ENCODE measurements around the gene SLC31A1. TPM values are rescaled to one million over a fixed set of nuclear protein-coding genes. Genes with fewer than 3 reads are reported as not detected.
"Not testable (repeated sequence)": the region's sequence is repeated elsewhere in the genome, so short reads cannot be mapped to it uniquely, and the experiment has no call there.

The SLC31A1 gene
- total RNA-seq, 4 donors from 2014 or later, result 17.1 to 46.3 (median 27.2) TPM

DNA sequence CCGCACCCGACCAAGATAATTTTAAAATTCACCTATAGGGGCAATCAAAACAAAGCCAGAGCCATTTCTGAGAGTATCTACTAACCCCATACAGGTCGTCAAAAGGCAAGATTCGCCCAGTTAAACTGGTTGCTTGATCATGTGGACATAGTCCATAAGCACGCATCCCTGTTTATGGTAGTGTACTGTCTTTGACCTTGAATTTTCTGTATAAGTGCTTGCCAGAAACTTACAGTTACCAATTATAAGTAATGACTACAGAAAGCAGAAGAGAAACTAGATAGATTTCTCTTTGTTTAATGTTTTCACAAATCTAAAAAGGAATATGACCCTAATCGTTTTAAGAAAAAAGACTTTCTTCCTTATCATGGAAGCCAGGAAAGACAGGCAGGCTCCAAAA lies 25.6 kb downstream of the SLC31A1 start:
- H3K27me3 ChIP-seq, result no peaks in the 10 kb centered on the region
- 90% methylated on average over 6 of the region's 6 CpGs for WGBS
- no peak overlapping the region for H3K27ac ChIP-seq
- H3K4me1 ChIP-seq, result peaks cover 2% of the 10 kb centered on the region
- no peaks in the 10 kb centered on the region for H3K9me3 ChIP-seq
- TF ChIP-seq POLR2A (IDR thresholded peaks at IDR 0.05), result no peak
- no peak for TF ChIP-seq EP300 (IDR thresholded peaks at IDR 0.05)
- DNase-seq (ENCODE audit: low spot score in 2 of 2), result no peak
- no peak overlapping the region for H3K4me3 ChIP-seq
- no peaks in the 10 kb centered on the region for H3K36me3 ChIP-seq

GRCh38 chr9:113247640-113248039 lies 26.3 kb downstream of the SLC31A1 start:
- no peak for DNase-seq (ENCODE audit: low spot score in 2 of 2)
- Histone ChIP-seq H3K4me3 (no peak overlapping the region), H3K36me3 (no peaks in the 10 kb centered on the region), H3K27me3 (no peaks in the 10 kb centered on the region), H3K4me1 (peaks cover 2% of the 10 kb centered on the region), H3K9me3 (no peaks in the 10 kb centered on the region), H3K27ac (no peak overlapping the region)
- TF ChIP-seq POLR2AphosphoS5 (IDR thresholded peaks at IDR 0.05), result no peak
- TF ChIP-seq, protein P1, sequence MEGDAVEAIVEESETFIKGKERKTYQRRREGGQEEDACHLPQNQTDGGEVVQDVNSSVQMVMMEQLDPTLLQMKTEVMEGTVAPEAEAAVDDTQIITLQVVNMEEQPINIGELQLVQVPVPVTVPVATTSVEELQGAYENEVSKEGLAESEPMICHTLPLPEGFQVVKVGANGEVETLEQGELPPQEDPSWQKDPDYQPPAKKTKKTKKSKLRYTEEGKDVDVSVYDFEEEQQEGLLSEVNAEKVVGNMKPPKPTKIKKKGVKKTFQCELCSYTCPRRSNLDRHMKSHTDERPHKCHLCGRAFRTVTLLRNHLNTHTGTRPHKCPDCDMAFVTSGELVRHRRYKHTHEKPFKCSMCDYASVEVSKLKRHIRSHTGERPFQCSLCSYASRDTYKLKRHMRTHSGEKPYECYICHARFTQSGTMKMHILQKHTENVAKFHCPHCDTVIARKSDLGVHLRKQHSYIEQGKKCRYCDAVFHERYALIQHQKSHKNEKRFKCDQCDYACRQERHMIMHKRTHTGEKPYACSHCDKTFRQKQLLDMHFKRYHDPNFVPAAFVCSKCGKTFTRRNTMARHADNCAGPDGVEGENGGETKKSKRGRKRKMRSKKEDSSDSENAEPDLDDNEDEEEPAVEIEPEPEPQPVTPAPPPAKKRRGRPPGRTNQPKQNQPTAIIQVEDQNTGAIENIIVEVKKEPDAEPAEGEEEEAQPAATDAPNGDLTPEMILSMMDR (IDR thresholded peaks at IDR 0.05), result no peak
- no peak for TF ChIP-seq EP300 (IDR thresholded peaks at IDR 0.05)
- no peak for TF ChIP-seq POLR2A (IDR thresholded peaks at IDR 0.05)

DNA sequence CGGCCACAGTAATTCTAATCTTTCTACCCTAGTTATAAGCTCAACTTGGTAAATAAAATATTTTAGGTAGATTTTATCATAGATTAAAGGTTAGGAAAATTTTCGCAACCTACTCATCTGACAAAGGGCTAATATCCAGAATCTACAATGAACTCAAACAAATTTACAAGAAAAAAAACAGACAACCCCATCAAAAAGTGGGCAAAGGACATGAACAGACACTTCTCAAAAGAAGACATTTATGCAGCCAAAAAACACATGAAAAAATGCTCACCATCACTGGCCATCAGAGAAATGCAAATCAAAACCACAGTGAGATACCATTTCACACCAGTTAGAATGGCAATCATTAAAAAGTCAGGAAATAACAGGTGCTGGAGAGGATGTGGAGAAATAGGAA lies 28.3 kb downstream of the SLC31A1 start:
- WGBS, result 92% methylated on average over 2 of the region's 2 CpGs
- H3K4me1 ChIP-seq; H3K9me3 ChIP-seq; H3K27me3 ChIP-seq; H3K36me3 ChIP-seq; H3K4me3 ChIP-seq; H3K27ac ChIP-seq; DNase-seq (ENCODE audit: low spot score in 2 of 2): not testable (repeated sequence)

DNA sequence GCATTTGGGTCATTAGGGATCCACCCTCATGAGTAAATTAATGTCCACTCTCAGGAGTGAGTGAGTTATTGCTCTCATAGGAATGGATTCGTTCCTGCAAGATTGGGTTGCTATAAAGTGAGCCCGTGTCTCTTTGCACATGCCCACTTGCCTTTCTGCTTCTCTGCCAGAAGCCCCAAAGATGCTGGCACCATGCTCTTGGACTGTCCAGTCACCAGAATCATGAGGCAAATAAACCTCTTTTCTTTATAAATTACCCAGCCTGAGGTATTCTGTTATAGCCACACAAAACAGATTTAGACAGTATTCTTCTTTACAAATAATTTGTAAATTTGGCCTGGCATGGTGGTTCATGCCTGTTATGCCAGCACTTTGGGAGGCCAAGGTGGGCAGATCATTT lies 29.5 kb downstream of the SLC31A1 start:
- TF ChIP-seq POLR2A (IDR thresholded peaks at IDR 0.05) (no peak), POLR2AphosphoS5 (IDR thresholded peaks at IDR 0.05) (no peak), EP300 (IDR thresholded peaks at IDR 0.05) (no peak)
- TF ChIP-seq, protein P1 (IDR thresholded peaks at IDR 0.05), result no peak
- no peaks in the 10 kb centered on the region for H3K9me3 ChIP-seq
- no peak overlapping the region for H3K27ac ChIP-seq
- WGBS, result 90% methylated on average over 2 of the region's 2 CpGs
- H3K4me1 ChIP-seq, result peaks cover 2% of the 10 kb centered on the region
- H3K4me3 ChIP-seq, result no peak overlapping the region
- no peaks in the 10 kb centered on the region for H3K36me3 ChIP-seq
- H3K27me3 ChIP-seq, result no peaks in the 10 kb centered on the region
- DNase-seq (ENCODE audit: low spot score in 2 of 2), result no peak

GRCh38 chr9:113254991-113255390 lies 33.6 kb downstream of the SLC31A1 start:
- Histone ChIP-seq H3K27me3 (no peaks in the 10 kb centered on the region), H3K27ac (no peak overlapping the region), H3K9me3 (no peaks in the 10 kb centered on the region), H3K4me3 (no peak overlapping the region), H3K36me3 (peaks cover 35% of the 10 kb centered on the region), H3K4me1 (no peaks in the 10 kb centered on the region)
- 100% methylated on average over 1 of the region's 1 CpG for WGBS
- TF ChIP-seq POLR2A (IDR thresholded peaks at IDR 0.05), result no peak
- TF ChIP-seq, protein P1 (IDR thresholded peaks at IDR 0.05), result no peak
- no peak for TF ChIP-seq EP300 (IDR thresholded peaks at IDR 0.05)
- TF ChIP-seq POLR2AphosphoS5 (IDR thresholded peaks at IDR 0.05), result no peak
- DNase-seq (ENCODE audit: low spot score in 2 of 2), result no peak

DNA sequence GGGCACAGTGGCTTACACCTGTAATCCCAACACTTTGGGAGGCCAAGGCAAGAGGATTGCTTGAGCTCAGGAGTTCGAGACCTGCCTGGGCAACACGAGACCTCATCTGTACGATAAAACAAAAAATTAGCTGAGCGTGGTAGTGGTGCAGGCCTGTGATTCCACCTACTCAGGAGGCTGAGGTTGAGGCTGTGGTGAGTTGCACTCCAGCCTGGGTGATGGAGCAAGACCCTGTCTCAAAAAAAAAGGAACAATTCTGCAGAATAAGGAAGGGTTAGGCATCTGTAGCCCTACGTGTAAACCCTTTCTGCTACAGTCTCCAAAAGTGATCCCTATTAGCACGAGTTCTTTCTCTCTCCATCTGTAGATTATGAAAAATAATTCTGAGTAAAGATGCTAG lies 34.1 kb downstream of the SLC31A1 start:
- 93% methylated on average over 6 of the region's 6 CpGs for WGBS
- Histone ChIP-seq H3K4me1 (no peaks in the 10 kb centered on the region), H3K27ac (no peak overlapping the region), H3K4me3 (no peak overlapping the region), H3K9me3 (no peaks in the 10 kb centered on the region), H3K36me3 (peaks cover 40% of the 10 kb centered on the region), H3K27me3 (no peaks in the 10 kb centered on the region)
- no peak for DNase-seq (ENCODE audit: low spot score in 2 of 2)
- TF ChIP-seq, protein P1 (IDR thresholded peaks at IDR 0.05), result no peak
- TF ChIP-seq EP300 (IDR thresholded peaks at IDR 0.05) (no peak), POLR2AphosphoS5 (IDR thresholded peaks at IDR 0.05) (no peak), POLR2A (IDR thresholded peaks at IDR 0.05) (no peak)
